Tibial artery (tissue), 4 donors: ENCODE data around the gene C13orf46.

Experiments
- DNase-seq, 2 donors: peaks; one replicate each; pipeline ENCODE4 v3.0.0-alpha.2; 2019
- H3K27ac ChIP-seq, 2 donors: fragments of 200-600 bp; sonication (generic) in 1 of 2; 1 replicate in 1 of 2; 2 replicates in 1 of 2; pipeline ENCODE4 v1.5.1; 2018 to 2019; ENCODE audit warnings: mild to moderate bottlenecking in 1 of 2
- H3K27me3 ChIP-seq, 2 donors: fragments of 200-600 bp; sonication (generic) in 1 of 2; one replicate each; pipeline versions ENCODE4 v1.5.1 to v1.6.0; 2016 to 2019
- H3K36me3 ChIP-seq, 3 donors: fragments of 200-600 bp; sonication (generic) in 2 of 3; one replicate each; pipeline ENCODE4 v1.5.1; 2016 to 2019; ENCODE audit warnings: mild to moderate bottlenecking in 2 of 3
- H3K4me1 ChIP-seq, 4 donors: fragments of 200-600 bp; sonication (generic) in 2 of 4; 1 replicate in 3 of 4; 2 replicates in 1 of 4; pipeline ENCODE4 v1.5.1; 2016 to 2019
- H3K4me3 ChIP-seq, 2 donors: fragments of 200-600 bp; sonication (generic) in 1 of 2; 1 replicate in 1 of 2; 2 replicates in 1 of 2; pipeline ENCODE4 v1.5.1; 2018 to 2019; ENCODE audit warnings: mild to moderate bottlenecking in 2 of 2
- H3K9me3 ChIP-seq, 3 donors: fragments of 200-600 bp; sonication (generic) in 1 of 3; one replicate each; pipeline ENCODE4 v1.5.1; 2016 to 2019
- intact Hi-C: fragments of 100-400 bp; cut with DNase I; formaldehyde crosslinking; loops from one replicate; pipeline ENCODE4 v1.15.0; 2023; ENCODE audit warnings: low total_unique reads
- TF ChIP-seq, protein P1 (sequence below), 2 experiments: fragments of 200-600 bp in 1 of 2; fragments of 450-650 bp in 1 of 2; IDR thresholded peaks; one replicate each; pipeline ENCODE4 v1.5.1; 2017 to 2019; ENCODE audit warnings: antibody characterized with exemption in 2 of 2, mild to moderate bottlenecking in 1 of 2, moderate library complexity in 1 of 2

C13orf46 gene

DNA sequence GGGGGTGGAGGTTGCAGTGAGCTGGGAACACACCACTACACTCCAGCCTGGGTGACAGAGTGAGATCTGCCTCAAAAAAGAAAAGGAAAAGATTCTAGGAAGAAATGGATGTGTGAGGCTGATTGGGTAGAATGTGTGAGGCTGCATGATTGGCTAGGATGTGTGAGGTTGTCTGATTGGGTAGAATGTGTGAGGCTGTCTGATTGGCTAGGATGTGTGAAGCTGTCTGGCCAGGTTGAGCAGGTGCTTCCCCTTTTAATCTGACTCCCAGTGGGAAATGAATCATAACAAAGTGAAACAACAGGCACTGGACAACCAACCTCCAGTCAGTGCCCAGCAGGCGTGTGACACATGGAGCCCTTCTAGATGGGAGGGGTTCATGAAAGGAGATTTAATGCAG, 14.7 kb downstream of the C13orf46 start:
- TF ChIP-seq, protein P1, sequence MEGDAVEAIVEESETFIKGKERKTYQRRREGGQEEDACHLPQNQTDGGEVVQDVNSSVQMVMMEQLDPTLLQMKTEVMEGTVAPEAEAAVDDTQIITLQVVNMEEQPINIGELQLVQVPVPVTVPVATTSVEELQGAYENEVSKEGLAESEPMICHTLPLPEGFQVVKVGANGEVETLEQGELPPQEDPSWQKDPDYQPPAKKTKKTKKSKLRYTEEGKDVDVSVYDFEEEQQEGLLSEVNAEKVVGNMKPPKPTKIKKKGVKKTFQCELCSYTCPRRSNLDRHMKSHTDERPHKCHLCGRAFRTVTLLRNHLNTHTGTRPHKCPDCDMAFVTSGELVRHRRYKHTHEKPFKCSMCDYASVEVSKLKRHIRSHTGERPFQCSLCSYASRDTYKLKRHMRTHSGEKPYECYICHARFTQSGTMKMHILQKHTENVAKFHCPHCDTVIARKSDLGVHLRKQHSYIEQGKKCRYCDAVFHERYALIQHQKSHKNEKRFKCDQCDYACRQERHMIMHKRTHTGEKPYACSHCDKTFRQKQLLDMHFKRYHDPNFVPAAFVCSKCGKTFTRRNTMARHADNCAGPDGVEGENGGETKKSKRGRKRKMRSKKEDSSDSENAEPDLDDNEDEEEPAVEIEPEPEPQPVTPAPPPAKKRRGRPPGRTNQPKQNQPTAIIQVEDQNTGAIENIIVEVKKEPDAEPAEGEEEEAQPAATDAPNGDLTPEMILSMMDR (IDR thresholded peaks at IDR 0.05): no peak
- Histone ChIP-seq H3K4me3 (no peak overlapping the region), H3K9me3 (no peaks in the 10 kb centered on the region), H3K4me1 (no peaks in the 10 kb centered on the region), H3K27me3 (no peaks in the 10 kb centered on the region), H3K36me3 (peaks cover 0 to 12% (median 8%) of the 10 kb centered on the region in 3 donors), H3K27ac (no peak overlapping the region)
- intact Hi-C loops: no loop called here
- no peak for DNase-seq

DNA sequence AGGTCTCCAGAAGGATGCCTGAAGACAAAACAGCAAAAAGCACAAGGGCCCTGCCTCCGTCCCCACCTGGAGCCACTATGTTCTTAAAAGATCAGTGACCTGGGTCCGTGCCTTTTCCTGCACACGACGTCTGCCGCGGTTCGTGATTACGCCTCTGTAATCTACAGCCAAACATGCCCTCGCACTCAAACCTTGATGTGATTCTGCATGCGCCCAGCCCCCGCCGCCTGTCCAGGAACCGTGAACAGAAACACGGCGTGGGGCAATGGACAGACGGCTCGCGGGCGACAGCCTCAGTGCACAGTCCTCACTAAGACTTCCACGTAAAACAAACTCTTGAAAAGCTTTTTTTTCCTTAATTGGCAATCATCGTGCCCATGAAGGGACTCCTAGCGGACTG, 15.5 kb downstream of the C13orf46 start:
- Histone ChIP-seq H3K27ac (no peak overlapping the region), H3K36me3 (peaks cover 0 to 19% (median 8%) of the 10 kb centered on the region in 3 donors), H3K9me3 (no peaks in the 10 kb centered on the region), H3K4me3 (no peak overlapping the region), H3K4me1 (no peaks in the 10 kb centered on the region), H3K27me3 (no peaks in the 10 kb centered on the region)
- intact Hi-C loops: no loop called here
- TF ChIP-seq, protein P1 (IDR thresholded peaks at IDR 0.05): no peak
- DNase-seq: no peak

DNA sequence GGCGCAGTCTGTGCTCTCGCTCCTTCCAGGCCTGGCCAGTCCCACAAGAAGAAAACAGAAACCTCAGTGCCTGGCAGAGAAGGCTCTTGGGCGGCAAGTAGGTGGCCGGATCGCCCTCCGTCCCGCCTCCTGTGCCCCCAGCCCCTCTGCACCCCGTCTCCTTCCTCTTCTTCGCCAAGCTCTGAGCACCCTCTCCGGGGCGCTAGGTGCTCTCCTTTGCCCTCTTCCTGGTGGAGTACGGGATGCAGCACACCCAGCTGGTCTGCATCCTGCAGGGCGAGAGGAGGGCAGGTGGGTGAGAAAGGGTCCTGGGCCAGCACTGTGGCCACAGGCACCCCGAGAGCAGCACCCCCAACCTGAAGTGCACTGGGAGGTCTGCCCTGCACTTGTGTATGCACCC, 17.3 kb downstream of the C13orf46 start:
- no peak overlapping the region for H3K27ac ChIP-seq
- intact Hi-C loops: no loop called here
- no peak overlapping the region for H3K4me3 ChIP-seq
- DNase-seq: no peak
- H3K36me3 ChIP-seq: peaks cover 0 to 19% (median 8%) of the 10 kb centered on the region in 3 donors
- no peaks in the 10 kb centered on the region for H3K27me3 ChIP-seq
- H3K4me1 ChIP-seq: peaks cover 0 to 2% (median under 1%) of the 10 kb centered on the region in 4 donors
- TF ChIP-seq, protein P1 (IDR thresholded peaks at IDR 0.05): no peak
- no peaks in the 10 kb centered on the region for H3K9me3 ChIP-seq

DNA sequence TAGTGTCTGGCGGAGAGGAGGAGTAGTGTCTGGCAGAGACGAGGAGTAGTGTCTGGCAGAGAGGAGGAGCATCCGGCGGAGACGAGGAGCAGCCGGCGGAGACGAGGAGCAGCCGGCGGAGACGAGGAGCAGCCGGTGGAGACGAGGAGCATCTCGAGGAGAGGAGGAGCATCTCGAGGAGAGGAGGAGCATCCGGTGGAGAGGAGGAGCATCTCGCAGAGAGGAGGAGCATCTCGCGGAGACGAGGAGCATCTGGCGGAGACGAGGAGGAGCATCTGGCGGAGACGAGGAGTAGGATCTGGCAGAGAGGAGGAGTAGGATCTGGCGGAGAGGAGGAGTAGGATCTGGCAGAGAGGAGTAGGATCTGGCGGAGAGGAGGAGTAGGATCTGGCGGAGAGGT, 18.2 kb downstream of the C13orf46 start:
- Histone ChIP-seq H3K4me3 (no peak overlapping the region), H3K27ac (no peak overlapping the region), H3K9me3 (no peaks in the 10 kb centered on the region), H3K27me3 (no peaks in the 10 kb centered on the region), H3K36me3 (peaks cover 0 to 19% (median 8%) of the 10 kb centered on the region in 3 donors), H3K4me1 (peaks cover 0 to 11% (median 6%) of the 10 kb centered on the region in 4 donors)
- DNase-seq: no peak
- intact Hi-C loops: no loop called here
- TF ChIP-seq, protein P1 (IDR thresholded peaks at IDR 0.05): no peak

DNA sequence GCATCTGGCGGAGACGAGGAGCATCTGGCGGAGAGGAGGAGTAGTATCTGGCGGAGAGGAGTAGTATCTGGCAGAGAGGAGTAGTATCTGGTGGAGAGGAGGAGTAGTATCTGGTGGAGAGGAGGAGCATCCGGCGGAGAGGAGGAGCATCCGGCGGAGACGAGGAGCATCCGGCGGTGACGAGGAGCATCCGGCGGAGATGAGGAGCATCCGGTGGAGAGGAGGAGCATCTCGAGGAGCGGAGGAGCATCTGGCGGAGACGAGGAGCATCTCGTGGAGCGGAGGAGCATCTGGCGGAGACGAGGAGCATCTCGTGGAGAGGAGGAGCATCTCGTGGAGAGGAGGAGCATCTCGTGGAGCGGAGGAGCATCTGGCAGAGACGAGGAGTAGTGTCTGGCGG, 18.6 kb downstream of the C13orf46 start:
- no peaks in the 10 kb centered on the region for H3K27me3 ChIP-seq
- H3K9me3 ChIP-seq: no peaks in the 10 kb centered on the region
- no peak overlapping the region for H3K4me3 ChIP-seq
- TF ChIP-seq, protein P1 (IDR thresholded peaks at IDR 0.05): no peak
- H3K27ac ChIP-seq: no peak overlapping the region
- H3K4me1 ChIP-seq: peaks cover 0 to 15% (median 9%) of the 10 kb centered on the region in 4 donors
- peaks cover 0 to 19% (median 8%) of the 10 kb centered on the region in 3 donors for H3K36me3 ChIP-seq
- intact Hi-C loops: no loop called here
- DNase-seq: no peak
